ENCODE results near the gene THBS2. TPM values are rescaled to one million over a fixed set of nuclear protein-coding genes. Genes with fewer than 3 reads are reported as not detected.

The THBS2 gene
- total RNA-seq, 2 donors from 2014 or later: not detected

DNA sequence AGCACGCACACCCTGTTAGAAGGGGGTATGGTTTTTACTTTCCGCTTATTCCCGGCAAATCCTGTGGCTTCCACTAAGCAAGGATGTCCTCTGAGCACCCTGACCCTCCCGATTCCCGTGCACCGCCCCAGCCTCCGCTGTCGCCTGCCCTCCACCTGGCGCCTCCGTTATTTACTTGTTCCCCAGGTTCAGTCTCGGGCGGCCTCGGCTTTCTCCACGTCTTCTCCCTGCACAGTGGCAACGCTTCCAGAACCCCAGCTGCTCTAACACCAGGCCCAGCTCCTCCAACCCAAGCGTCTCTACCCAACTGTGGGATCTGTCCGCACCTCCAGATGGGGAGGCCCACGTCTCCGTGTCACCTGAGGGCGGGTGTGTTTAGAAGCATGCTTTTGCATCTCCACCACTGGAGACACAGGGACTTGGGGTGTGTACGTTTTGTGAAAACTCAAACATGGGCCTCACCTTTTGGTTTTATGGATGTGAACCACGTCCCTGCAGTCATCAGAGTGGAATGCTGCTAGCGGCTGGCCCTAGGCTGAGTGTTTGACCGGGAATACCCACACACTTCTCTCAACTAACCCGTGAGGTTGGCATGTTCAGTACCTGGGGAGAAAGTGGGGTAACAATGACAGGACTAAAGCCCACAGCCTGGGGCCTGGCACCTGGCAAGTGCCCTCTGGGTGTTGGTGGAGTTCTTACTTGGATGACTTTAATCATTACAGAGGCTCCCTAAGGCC, 79.9 kb downstream of the THBS2 start:
- DNase-seq (ENCODE audit: low spot score in 2 of 2): no peak
- no peaks in the 10 kb centered on the region for H3K9me3 Mint-ChIP-seq
- no peaks in the 10 kb centered on the region for H3K36me3 Mint-ChIP-seq
- ATAC-seq: no peak
- H3K27ac Mint-ChIP-seq: no peak overlapping the region

DNA sequence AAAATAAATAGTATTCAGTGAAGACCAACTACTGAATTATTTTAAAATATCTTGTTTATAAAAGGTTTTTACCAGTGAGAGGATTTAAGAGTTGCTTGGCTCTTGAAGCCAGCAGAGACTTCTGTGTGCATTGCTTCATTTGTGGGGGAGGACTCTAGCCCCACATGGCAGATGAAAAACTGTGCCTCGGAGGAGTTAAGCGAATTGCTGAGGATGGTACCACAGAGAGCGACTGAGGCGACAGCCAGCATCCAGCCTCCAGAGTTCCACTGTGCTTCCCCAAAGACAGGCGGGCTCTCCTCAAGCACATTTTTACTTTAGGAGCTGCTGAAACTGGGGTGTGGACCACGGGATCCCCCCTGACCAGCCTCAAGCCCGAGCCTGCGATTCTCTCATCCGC, 80.7 kb downstream of the THBS2 start:
- H3K9me3 Mint-ChIP-seq: no peaks in the 10 kb centered on the region
- H3K27ac Mint-ChIP-seq: no peak overlapping the region
- no peak for DNase-seq (ENCODE audit: low spot score in 2 of 2)
- no peak for ATAC-seq
- no peaks in the 10 kb centered on the region for H3K36me3 Mint-ChIP-seq

DNA sequence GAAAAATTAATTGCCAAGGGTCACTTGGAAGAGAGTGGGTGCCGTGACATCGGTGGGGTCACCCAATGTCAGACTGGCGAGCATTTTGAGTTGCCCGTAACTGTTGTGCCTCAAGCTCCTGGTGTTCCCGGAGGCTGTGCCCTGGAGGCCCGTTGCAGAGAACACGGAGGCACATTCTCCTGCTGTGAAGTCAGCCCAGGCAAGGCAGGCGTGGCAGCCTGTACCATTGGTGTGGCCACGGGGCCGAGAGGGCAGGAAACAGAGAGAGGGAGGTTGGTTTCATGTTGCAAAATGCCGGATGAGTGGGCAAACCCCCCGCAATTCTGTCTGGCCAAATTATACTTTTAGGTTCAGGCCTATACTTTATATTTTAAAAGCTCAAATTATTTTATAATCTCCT, 81.2 kb downstream of the THBS2 start:
- Mint-ChIP-seq H3K9me3 (no peaks in the 10 kb centered on the region), H3K27ac (no peak overlapping the region), H3K36me3 (no peaks in the 10 kb centered on the region)
- ATAC-seq: no peak
- no peak for DNase-seq (ENCODE audit: low spot score in 2 of 2)

DNA sequence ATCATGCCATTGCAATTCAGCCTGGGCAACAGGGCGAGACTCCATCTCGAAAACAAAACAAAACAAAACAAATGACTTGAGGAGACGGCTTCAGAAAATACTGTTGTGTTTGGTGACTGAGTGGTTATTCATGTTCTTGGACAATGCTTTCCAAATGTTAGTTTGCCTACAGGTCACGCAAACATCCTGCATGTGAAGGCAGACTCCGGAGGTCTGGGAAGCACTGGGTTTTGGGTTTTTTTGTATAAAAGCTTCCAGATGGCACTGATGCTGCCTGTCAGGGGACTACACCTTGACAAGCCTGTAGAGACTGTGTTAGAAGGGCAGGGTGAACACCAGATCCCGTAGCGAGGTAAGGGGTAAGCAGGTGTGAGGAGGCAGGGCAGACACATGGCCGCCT, 81.7 kb downstream of the THBS2 start:
- H3K9me3 Mint-ChIP-seq: no peaks in the 10 kb centered on the region
- no peaks in the 10 kb centered on the region for H3K36me3 Mint-ChIP-seq
- ATAC-seq (no peak), DNase-seq (ENCODE audit: low spot score in 2 of 2) (no peak)
- H3K27ac Mint-ChIP-seq: no peak overlapping the region

DNA sequence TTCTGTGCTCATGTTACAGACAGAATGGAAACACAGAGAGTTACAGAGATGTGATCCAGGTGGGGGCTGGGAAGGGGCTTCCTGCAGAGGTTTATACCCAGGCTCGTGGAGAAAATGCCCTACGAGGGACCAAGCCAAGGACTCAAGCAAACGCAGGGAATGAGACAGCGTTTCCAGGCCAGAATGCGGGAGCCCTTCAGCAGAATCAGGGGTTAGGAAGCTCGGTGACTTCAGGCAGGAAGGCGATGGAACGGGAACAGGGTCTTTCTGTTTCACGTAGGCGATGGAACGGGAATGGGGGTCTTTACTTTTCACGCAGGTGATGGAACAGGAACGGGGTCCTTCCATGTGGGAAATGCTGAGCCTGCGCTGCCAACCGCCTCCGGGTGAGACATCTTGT, 82.6 kb downstream of the THBS2 start:
- DNase-seq (ENCODE audit: low spot score in 2 of 2): no peak
- no peak overlapping the region for H3K27ac Mint-ChIP-seq
- H3K9me3 Mint-ChIP-seq: no peaks in the 10 kb centered on the region
- H3K36me3 Mint-ChIP-seq: no peaks in the 10 kb centered on the region
- no peak for ATAC-seq

DNA sequence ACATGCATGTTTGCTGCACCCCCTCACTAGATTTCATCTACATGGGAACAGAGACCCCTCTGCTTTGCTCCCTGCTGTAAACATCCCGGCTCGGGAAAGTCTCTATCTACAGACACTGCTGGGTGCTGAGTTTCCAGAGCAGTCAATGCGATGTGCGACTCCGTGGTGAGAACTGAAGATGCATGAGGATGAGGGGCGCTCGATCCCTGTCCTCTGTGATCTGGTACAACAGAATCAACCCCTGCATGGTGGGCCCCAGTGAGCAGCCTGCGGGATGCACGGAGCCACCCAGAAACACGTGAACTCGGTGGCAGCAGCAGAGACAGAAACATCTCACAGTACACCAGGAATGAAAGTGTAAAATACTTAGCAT, 83.1 kb downstream of the THBS2 start:
- no peak for ATAC-seq
- no peaks in the 10 kb centered on the region for H3K36me3 Mint-ChIP-seq
- H3K9me3 Mint-ChIP-seq: no peaks in the 10 kb centered on the region
- DNase-seq (ENCODE audit: low spot score in 2 of 2): no peak
- H3K27ac Mint-ChIP-seq: no peak overlapping the region

DNA sequence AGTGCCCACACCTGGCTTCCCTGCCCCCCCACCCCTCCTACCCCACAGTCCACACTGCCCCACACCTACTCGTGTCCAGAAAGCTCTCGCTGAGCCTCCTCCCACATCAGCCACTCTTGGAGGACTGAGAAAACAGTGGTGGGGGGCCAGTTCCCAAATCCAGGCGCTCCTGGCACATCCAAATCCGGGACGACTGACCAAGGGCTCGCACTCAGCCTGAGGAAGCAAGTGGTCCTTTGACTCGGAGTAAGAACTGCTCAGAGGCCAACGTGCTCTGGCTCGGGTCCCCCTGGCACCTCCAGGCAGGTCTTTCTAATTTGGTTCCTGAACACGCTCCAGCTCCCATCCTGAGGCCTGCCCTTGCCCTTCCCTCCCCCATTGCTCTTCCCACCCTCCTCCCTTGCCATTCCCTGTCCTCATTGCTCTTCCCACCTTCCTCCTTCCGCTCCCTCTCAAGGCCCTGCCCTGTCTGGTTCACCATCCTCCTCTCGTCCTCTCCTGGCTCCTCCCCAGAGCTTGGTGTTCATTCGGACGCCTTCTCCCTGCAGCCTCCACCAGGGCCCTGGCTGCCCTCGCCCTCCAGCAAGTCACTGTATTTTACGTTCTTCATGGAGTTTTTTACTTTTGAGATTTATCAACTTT, 83.6 kb downstream of the THBS2 start:
- Mint-ChIP-seq H3K27ac (no peak overlapping the region), H3K9me3 (no peaks in the 10 kb centered on the region), H3K36me3 (no peaks in the 10 kb centered on the region)
- no peak for ATAC-seq
- DNase-seq (ENCODE audit: low spot score in 2 of 2): no peak

DNA sequence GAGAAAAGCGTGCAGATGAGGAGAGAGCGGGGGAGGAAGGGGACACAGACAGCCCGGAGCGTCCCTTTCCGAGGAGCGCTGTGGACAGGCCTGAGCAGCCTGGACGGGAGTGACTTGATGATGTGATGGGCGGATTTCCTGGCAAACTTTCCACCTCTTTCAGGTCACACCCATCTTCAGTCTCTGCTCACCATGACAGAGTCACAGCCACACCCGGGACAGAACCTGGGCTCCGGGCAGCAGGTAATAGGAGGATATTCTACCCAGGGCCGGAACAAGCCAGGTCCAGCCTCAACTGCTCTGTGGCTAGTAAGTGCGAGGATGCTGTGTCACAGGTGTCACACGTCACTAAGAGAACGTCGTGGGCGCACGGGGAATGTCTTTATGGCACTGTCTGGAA, 84.3 kb downstream of the THBS2 start:
- Mint-ChIP-seq H3K36me3 (no peaks in the 10 kb centered on the region), H3K9me3 (no peaks in the 10 kb centered on the region), H3K27ac (no peak overlapping the region)
- ATAC-seq (no peak), DNase-seq (ENCODE audit: low spot score in 2 of 2) (no peak)

DNA sequence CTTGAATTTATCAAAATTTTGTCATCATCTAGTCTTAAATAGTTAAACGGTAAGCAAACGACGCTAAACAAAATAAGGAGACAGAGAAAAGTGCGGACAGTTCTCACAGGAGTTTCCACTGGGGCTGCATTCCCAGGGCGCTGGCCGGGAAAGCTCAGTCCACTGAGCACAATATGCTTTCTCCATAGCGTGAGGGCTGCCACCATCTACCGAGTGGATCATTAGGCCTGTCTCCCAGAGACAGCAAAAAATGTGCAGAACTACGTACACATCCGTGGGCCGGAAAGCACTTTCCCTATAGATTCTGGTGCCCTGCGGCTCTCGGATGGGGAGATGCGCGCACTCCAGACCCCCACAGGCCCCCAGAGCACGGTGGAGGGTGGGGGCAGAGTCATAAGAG, 84.9 kb downstream of the THBS2 start:
- ATAC-seq: no peak
- H3K9me3 Mint-ChIP-seq: no peaks in the 10 kb centered on the region
- no peak for DNase-seq (ENCODE audit: low spot score in 2 of 2)
- H3K36me3 Mint-ChIP-seq: no peaks in the 10 kb centered on the region
- H3K27ac Mint-ChIP-seq: no peak overlapping the region

DNA sequence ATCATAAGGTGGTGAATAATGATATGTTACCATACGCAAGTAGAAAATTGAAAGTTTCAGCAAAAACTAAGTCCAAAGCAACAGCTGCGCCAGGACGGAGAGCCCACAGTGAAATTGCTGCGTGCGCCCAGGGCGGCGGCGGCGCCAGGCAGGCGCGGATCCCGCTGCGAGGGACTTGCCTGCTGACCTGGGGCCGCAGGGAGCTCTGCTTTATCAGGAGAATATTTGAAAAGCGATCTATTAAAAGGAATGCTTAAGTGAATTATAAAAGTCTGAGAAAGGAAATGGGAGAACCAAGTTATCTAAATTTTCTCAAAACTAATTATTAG, 85.4 kb downstream of the THBS2 start:
- no peaks in the 10 kb centered on the region for H3K9me3 Mint-ChIP-seq
- ATAC-seq (no peak), DNase-seq (ENCODE audit: low spot score in 2 of 2) (no peak)
- no peak overlapping the region for H3K27ac Mint-ChIP-seq
- no peaks in the 10 kb centered on the region for H3K36me3 Mint-ChIP-seq

DNA sequence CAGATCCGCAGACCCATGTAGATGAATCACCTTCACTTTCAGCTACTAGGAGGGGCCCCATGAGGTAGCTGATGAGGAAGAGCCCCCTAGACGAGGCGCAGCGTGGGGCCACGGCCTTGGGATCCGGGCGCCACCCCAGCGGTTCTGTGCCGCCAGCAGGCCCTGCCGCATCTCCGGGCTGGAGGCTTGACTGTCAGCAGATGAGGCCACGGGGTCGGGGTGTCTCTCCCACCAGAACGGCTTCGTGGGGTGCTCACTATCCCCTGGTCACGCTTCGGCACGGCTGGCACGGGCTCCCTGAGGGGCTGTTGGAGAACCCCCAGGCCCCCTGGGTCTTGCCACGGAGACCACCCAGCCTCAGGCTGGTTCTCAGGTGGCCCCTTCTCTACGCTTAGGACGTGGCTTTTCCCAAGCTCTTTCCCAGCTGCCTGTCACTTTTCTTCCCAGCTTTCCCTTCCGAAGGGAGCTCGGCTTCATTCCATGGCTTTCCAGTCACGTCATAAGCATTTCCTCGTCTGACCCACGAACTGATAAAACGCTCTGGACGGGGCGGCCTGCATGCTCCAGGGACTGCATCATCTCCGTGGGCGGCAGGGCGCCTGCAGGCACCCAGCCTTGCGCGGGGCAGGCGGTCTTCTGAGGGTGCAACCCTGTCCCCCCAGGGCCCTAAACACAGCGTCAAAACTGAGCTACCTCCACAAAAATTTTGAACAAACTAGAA, 85.9 kb downstream of the THBS2 start:
- Mint-ChIP-seq H3K9me3 (no peaks in the 10 kb centered on the region), H3K36me3 (no peaks in the 10 kb centered on the region), H3K27ac (peak overlapping the region in 1 of 2 donors; percentile 36)
- ATAC-seq (no peak), DNase-seq (ENCODE audit: low spot score in 2 of 2) (no peak)

DNA sequence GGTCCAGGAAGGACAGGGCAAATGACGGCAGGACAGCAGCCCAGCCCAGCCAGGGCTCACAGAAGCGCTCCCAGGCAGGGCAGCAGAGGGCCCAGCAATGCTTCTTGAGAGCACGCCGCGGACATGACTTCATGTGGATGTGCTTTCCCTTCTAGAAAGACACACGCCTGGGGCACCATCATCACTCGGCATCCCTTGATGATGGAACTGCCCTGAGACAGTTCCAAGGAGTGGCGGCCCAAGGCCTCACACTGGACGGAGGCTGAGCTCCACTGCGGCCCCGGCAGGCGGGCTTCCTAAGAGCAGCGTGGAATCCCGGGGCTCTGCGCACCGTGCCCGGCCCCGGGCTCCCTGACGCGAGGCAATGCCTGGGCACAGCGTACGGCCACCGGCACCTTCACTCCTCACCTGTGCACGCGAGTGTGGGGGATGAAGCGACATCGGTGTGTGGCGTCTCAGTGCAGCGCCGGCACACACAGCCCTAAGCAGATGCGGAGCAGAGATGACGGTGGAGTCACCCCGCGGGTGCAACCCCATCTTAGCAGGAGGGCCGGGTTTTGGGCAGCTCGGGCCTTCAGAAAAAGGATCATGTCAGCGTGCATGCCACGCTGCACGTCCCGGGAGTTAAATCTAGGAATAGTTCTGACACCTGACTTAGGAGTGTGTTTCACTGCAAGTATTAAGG, 86.6 kb downstream of the THBS2 start:
- ATAC-seq (no peak), DNase-seq (ENCODE audit: low spot score in 2 of 2) (peak in 1 of 2 donors; percentile 42)
- Mint-ChIP-seq H3K27ac (no peak overlapping the region), H3K36me3 (no peaks in the 10 kb centered on the region), H3K9me3 (no peaks in the 10 kb centered on the region)

All from activated naive CD4-positive, alpha-beta T cell treated with anti-CD3 and anti-CD28 coated beads, Interleukin-2, amount 50 U/mL, for 72 hours (primary cell).